Measurements from ENCODE around the gene TALDO1.

The TALDO1 gene

GRCh38 chr11:802018-802617 is 54.9 kb downstream of the TALDO1 start:
- no peak for DNase-seq

GRCh38 chr11:802693-803466 is 55.6 kb downstream of the TALDO1 start:
- DNase-seq = no peak

- no peak for DNase-seq
These were observed 56.1 kb downstream of the TALDO1 start for GRCh38 chr11:803467-803742.

- no peak for DNase-seq
These were observed 56.7 kb downstream of the TALDO1 start for GRCh38 chr11:803770-804598.

GRCh38 chr11:804599-804964 is 57.3 kb downstream of the TALDO1 start:
- no peak for DNase-seq

GRCh38 chr11:808427-809286 is 61.4 kb downstream of the TALDO1 start:
- no peak for DNase-seq

GRCh38 chr11:809287-810039 is 62.2 kb downstream of the TALDO1 start, which contains the start of gene RPLP2:
Gene RPLP2, plus strand, starts transcription at chr11:809967. Its CDS starts 268 bp downstream, at chr11:810235.
- DNase-seq = peak; percentile 94

- DNase-seq = no peak
These were observed 62.8 kb downstream of the TALDO1 start for GRCh38 chr11:810040-810567.

- no peak for DNase-seq
These were observed 64.4 kb downstream of the TALDO1 start for GRCh38 chr11:811446-812245.

- no peak for DNase-seq
These were observed 65.1 kb downstream of the TALDO1 start for GRCh38 chr11:812390-812789.

GRCh38 chr11:813072-813455 is 65.8 kb downstream of the TALDO1 start:
- DNase-seq = no peak

GRCh38 chr11:813456-814096 is 66.3 kb downstream of the TALDO1 start:
- DNase-seq = no peak
